Lower leg skin (tissue), 3 donors: ENCODE data around the gene SPATA19.

Source experiments
- CTCF ChIP-seq, 3 donors: fragments of 450-650 bp; IDR thresholded peaks; one replicate each; pipeline ENCODE4 v1.5.1; 2016; ENCODE audit warnings: antibody characterized with exemption in 3 of 3, mild to moderate bottlenecking in 3 of 3, moderate library complexity in 2 of 3
- POLR2A ChIP-seq, 2 donors: fragments of 450-650 bp; IDR thresholded peaks; one replicate each; pipeline ENCODE4 v1.6.1; 2016 to 2017; ENCODE audit warnings: antibody characterized with exemption in 2 of 2, mild to moderate bottlenecking in 1 of 2, moderate library complexity in 1 of 2

- TF ChIP-seq CTCF (IDR thresholded peaks at IDR 0.05) (no peak), POLR2A (IDR thresholded peaks at IDR 0.05) (no peak)
Measured at GRCh38 chr11:133816146-133816870, 29.0 kb downstream of the SPATA19 start.
